Epithelial cell of prostate (primary cell): Measurements from ENCODE around the gene ATP2B2.

ENCODE experiments used
- DNase-seq: peaks from one replicate; pipeline ENCODE4 v3.0.0-alpha.2; 2011; ENCODE audit warnings: low read depth, low spot score
- H3K27ac ChIP-seq: fragments of 450-650 bp; 2 replicates; pipeline ENCODE4 v1.5.1; 2017; ENCODE audit warnings: mild to moderate bottlenecking

ATP2B2 gene

DNA sequence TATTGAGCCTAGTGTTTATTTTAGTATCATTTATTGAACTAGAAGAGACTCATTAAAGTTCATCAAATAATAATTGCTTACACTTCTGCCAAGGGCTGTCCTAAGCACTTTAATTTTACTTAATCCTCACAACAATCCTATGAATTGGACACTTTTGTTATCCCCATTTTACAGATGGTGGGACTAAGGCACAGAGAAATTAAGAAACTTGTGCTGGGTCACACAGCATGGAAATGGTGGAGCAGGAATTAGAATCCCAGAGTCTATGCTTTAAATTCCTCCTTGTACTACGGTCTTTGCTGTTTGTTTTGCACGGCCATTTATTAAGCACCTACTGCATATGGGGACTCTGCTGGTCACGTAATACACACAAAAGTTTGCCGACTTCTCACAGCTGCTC lies 7.9 kb downstream of the ATP2B2 start:
- no peak overlapping the region for H3K27ac ChIP-seq
- no peak for DNase-seq

GRCh38 chr3:10496121-10496863 lies 9.1 kb downstream of the ATP2B2 start:
- no peak overlapping the region for H3K27ac ChIP-seq

GRCh38 chr3:10495614-10496013 lies 9.8 kb downstream of the ATP2B2 start:
- no peak for DNase-seq
- H3K27ac ChIP-seq, result no peak overlapping the region

More at GRCh38 chr3:10496121-10496863, 9.1 kb downstream of the ATP2B2 start:
- no peak for DNase-seq

DNA sequence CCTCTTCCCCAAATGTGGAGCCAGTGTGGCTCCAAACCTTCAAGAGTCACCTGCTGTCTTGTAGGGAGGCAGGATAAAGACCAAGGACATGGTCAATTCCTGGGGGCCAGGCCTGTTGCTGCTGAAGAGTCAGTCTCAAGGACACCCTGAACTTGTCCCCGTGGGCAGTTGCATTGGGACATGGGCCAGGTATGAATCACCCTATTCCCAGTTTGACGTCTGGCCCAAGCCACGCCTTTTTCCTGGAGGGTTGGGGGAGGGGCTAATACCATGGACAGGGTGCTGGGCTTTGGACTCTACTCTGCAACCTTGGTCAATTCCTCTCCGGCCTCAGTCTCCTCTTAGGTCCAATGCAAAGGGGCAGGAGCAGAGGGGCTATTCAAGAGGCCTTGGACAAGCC lies 10.4 kb downstream of the ATP2B2 start:
- no peak for DNase-seq
- no peak overlapping the region for H3K27ac ChIP-seq

DNA sequence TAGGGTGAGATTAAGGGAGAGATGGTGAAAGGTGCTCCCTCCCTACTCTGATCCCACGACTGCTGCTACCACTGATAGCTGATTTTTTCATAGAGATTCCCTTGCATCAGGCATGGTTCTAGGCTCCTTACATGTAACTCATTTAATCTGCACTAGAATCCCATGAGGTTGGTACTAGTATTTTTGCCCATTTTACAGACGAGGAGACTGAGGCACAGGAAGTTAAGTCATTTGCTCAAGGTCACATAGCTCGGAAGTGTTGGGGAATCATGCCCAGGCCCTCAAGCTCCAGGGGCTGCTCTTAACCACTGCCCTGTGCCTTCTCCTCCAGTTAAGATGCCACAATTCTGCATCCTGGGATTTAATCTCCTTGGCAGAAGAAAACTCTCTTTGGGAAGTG lies 11.2 kb downstream of the ATP2B2 start:
- DNase-seq, result no peak
- no peak overlapping the region for H3K27ac ChIP-seq

DNA sequence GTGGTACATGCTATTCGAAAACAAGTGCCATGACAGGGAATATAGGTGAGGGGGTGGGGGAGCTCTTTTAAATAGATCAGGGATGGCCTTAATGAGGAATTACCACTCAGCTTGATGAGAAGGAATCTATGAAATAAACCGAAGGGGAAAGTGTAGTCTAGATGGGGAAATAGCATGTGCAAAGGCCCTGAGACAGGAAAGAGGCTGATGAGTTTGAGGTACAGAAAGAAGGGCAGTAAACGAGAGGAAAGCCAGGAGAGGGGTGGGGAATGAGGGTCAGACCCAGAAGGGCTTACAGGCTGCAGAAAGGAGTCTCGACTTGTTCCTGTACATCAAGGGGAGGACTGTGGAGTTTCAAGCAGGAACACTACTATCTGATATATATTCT lies 12.2 kb downstream of the ATP2B2 start:
- no peak for DNase-seq
- H3K27ac ChIP-seq, result no peak overlapping the region

GRCh38 chr3:10492364-10493201 lies 12.8 kb downstream of the ATP2B2 start:
- no peak overlapping the region for H3K27ac ChIP-seq
- DNase-seq, result no peak

- H3K27ac ChIP-seq, result no peak overlapping the region
- no peak for DNase-seq
Observed at GRCh38 chr3:10489746-10490483, 15.5 kb downstream of the ATP2B2 start.

DNA sequence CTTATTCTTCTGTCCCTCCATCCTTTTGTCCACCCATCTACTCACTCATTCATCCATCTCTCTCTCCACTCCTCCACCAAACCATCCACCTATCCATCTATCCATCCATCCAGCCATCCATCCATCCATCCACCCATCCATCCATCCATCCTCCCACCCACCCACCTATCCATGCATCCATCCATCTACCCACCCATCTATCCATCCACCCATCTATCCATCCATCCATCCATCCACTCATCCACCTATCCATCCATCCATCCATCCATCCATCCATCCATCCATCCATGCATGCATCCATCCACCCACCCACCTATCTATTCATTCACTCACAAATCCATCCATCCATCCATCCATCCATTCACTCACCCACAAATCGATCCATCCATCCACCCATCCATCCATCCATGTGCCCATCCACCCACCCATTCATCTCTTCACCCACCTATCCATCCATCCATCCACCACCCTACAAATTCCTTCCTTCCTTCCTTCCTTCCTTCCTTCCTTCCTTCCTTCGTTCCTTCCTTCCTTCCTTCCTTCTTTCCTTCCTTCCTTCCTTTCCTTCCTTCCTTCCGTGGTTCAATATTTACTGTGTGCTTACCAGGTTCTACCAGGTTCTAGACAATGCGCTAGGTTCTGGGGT lies 17.3 kb downstream of the ATP2B2 start:
- no peak overlapping the region for H3K27ac ChIP-seq
- DNase-seq, result no peak

DNA sequence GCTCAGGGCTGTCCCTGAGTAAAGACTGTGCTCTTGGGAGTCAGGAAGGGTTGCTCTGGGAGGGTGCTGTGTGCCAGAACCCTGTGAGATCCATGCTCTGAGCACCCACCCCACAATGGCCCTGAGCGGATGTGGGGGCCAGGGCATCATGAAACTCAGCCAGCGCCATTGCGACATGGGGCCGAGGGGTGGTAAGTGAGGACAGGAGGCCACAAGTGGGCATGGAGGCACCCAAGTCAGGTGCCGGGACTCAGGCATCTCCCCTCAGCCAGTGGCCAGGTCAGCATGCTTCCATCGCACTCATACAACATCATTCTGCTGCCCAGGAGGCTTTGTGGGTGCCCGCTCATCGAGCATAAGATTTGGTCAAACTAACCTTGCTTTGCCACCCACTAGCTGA lies 19.6 kb downstream of the ATP2B2 start:
- H3K27ac ChIP-seq, result no peak overlapping the region
- no peak for DNase-seq

GRCh38 chr3:10485380-10485779 lies 20.0 kb downstream of the ATP2B2 start:
- H3K27ac ChIP-seq, result no peak overlapping the region
- DNase-seq, result no peak

DNA sequence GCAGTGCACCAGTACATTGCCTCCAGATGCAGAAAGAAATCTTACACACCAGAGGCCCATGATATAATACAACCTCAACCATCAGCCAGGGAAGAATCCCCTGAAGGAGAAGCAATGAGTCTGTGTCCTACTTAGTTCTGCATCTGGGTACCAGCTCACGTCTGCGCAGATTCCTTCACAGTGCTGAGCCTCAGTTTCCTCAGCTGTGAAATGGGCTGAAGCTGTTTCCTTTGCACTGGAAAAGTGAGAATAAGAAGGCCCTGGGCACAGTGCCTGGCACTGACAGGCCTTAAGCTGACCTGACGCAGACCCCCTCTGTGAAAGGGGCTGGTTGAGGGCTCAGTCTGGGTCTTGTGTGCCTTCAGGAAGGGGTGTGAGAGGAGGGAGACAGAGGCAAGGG lies 20.7 kb downstream of the ATP2B2 start:
- no peak for DNase-seq
- H3K27ac ChIP-seq, result no peak overlapping the region

DNA sequence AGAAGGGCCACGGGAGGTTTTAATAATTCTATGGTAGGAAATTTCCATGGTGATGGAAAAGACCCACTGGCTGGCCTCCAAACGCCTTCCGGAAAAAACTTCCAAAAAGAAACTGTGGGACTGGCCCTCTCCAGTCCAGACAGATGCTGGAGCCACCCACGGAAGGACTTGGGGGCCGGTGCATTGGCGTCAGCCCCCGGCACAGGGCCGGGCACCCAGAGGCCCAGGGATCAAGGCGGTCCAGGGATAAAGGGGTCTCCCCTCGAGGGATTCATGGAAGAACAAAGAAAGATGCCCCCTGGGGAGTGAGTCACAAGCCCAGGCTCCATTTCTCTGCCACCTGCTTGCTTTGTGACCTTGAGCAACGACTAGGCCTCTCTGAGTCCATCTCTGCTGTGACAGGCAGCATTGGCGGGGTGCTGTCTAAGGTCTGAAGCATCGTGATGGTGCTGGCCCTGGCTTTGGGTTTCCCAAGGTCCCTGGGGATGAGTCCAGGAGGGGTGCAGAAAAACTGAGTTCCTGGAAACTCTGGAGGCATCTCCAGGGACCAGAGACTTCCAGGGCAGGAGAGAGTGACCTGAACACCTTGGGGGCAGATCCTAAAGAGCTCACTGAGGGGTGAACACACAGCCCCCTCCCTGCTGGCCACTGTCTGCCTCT lies 21.6 kb downstream of the ATP2B2 start:
- no peak overlapping the region for H3K27ac ChIP-seq
- no peak for DNase-seq

GRCh38 chr3:10483364-10483675 lies 22.1 kb downstream of the ATP2B2 start:
- no peak overlapping the region for H3K27ac ChIP-seq

GRCh38 chr3:10482631-10483363 lies 22.6 kb downstream of the ATP2B2 start:
- H3K27ac ChIP-seq, result no peak overlapping the region
- DNase-seq, result no peak

More at GRCh38 chr3:10483364-10483675, 22.1 kb downstream of the ATP2B2 start:
- no peak for DNase-seq

- no peak for DNase-seq
- H3K27ac ChIP-seq, result no peak overlapping the region
Observed at GRCh38 chr3:10480871-10481378, 24.5 kb downstream of the ATP2B2 start.

DNA sequence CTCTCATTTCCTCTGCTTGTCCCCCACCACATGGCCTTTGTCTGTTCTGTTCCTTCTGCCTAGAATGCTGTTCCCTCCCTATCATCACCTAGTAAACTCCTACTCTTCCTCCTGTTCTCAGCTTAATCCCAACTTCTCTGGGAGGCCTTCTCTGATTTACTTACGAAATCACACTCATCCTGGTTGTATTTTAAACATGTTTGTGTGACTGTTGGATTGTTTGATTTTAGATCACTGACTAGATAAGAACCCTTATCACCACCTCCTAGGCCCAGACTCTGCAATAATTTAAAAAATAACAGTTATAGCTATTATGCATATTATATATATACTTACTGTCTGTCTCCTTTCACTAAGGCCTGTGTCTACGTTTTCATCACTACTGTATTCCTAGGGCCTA lies 26.1 kb downstream of the ATP2B2 start:
- DNase-seq, result no peak
- no peak overlapping the region for H3K27ac ChIP-seq

DNA sequence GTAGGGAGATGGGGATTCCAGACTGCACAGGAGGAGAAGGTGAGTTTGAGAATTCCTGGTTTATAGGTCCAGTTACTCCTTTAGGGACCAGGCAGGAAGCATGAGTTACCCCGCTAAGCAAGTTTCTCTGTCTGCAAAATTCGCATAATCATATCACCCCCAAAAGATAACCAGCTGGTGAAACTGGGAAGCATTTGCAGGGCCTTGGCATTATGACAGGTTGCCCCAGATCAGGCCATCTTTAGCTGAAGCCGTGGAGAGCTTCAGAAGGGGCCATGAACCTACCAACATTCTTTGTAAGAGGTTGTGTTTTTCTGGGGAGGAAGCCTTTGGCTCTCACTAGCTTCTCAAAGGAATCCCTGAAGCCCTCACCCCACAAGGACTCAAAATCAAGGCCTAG lies 29.4 kb downstream of the ATP2B2 start:
- H3K27ac ChIP-seq, result no peak overlapping the region
- no peak for DNase-seq

DNA sequence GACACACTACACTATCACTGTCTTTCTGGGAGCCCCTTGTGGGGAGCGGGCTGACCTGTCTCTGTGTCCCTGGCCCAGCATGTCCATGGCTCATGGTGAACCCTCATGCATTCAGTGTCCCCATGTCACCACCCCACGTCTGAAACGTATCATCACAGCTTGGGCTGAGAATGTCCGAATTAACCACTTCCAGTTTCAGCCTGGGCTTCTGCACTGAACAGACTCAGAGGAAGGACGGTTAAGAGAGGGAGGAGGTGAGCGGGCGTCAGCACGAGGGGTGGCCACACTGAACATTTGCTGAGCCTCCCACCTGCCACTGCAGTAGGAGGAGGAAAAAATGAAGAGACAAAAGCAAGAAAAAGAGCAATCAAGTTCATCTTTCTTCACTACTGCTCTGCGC lies 30.5 kb downstream of the ATP2B2 start:
- no peak for DNase-seq
- no peak overlapping the region for H3K27ac ChIP-seq
